ENCODE results near the gene KRTAP2-1. TPM values are rescaled to one million over a fixed set of nuclear protein-coding genes. Genes with fewer than 3 reads are reported as not detected.
"Not testable (repeated sequence)": the region's sequence is repeated elsewhere in the genome, so short reads cannot be mapped to it uniquely, and the experiment has no call there.

KRTAP2-1 gene
- not detected for total RNA-seq (ENCODE audit: unreplicated experiment)
- long read RNA-seq: 0 reads

GRCh38 chr17:41046735-41047465 is at the start of gene KRTAP2-1:
Gene KRTAP2-1 (minus strand): TSS chr17:41047316. CDS start chr17:41047267, 49 bp downstream.
- H3K27ac Mint-ChIP-seq (ENCODE audit: unreplicated experiment); H3K4me1 Mint-ChIP-seq (ENCODE audit: low read depth, unreplicated experiment): not testable (repeated sequence)

GRCh38 chr17:41096055-41096454 is 48.9 kb upstream of the KRTAP2-1 start:
- Mint-ChIP-seq H3K36me3 (ENCODE audit: unreplicated experiment) (peaks cover 11% of the 10 kb centered on the region), H3K27me3 (ENCODE audit: unreplicated experiment) (no peaks in the 10 kb centered on the region), H3K9me3 (ENCODE audit: unreplicated experiment) (peaks cover 12% of the 10 kb centered on the region), H3K4me3 (ENCODE audit: unreplicated experiment) (no peak overlapping the region), H3K27ac (ENCODE audit: unreplicated experiment) (no peak overlapping the region), H3K4me1 (ENCODE audit: low read depth, unreplicated experiment) (no peaks in the 10 kb centered on the region)
- TF ChIP-seq, protein P1, sequence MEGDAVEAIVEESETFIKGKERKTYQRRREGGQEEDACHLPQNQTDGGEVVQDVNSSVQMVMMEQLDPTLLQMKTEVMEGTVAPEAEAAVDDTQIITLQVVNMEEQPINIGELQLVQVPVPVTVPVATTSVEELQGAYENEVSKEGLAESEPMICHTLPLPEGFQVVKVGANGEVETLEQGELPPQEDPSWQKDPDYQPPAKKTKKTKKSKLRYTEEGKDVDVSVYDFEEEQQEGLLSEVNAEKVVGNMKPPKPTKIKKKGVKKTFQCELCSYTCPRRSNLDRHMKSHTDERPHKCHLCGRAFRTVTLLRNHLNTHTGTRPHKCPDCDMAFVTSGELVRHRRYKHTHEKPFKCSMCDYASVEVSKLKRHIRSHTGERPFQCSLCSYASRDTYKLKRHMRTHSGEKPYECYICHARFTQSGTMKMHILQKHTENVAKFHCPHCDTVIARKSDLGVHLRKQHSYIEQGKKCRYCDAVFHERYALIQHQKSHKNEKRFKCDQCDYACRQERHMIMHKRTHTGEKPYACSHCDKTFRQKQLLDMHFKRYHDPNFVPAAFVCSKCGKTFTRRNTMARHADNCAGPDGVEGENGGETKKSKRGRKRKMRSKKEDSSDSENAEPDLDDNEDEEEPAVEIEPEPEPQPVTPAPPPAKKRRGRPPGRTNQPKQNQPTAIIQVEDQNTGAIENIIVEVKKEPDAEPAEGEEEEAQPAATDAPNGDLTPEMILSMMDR (IDR thresholded peaks at IDR 0.05; ENCODE audit: partially characterized antibody, unreplicated experiment): no peak
- DNase-seq: no peak

More at GRCh38 chr17:41046735-41047465, at the start of gene KRTAP2-1:
- not testable (repeated sequence) for H3K36me3 Mint-ChIP-seq (ENCODE audit: unreplicated experiment); DNase-seq; H3K4me3 Mint-ChIP-seq (ENCODE audit: unreplicated experiment); H3K27me3 Mint-ChIP-seq (ENCODE audit: unreplicated experiment); H3K9me3 Mint-ChIP-seq (ENCODE audit: unreplicated experiment)

DNA sequence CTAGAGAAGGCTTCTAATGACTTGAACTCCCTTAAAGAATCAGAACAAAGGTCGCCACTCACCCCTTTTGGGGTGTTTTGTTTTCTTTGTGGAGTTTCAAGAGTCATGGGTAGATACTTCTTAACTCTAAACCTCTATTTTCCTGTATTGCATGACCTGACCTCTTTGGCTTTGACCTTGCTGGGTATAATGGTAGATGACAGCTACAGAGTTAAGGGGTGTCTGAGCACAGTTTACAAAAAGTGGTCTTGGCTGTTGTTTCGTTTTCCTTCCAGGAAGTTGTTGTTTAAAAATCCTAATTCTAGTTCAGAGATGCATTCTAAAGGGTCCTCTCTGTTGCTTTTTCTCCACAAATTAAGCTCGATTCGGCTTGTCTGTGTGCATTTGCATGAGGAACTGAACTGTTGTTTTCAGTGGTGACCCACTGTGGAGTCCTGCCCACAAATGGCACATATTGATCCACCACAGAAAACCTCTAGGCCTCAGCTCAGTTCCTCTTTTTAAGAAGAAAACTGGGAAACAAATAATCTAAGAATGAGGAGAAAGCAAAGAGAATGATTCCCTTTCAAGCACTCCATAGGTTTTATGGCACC is 41.7 kb upstream of the KRTAP2-1 start:
- not testable (repeated sequence) for H3K4me1 Mint-ChIP-seq (ENCODE audit: low read depth, unreplicated experiment); H3K9me3 Mint-ChIP-seq (ENCODE audit: unreplicated experiment); H3K4me3 Mint-ChIP-seq (ENCODE audit: unreplicated experiment); H3K27me3 Mint-ChIP-seq (ENCODE audit: unreplicated experiment); DNase-seq; H3K27ac Mint-ChIP-seq (ENCODE audit: unreplicated experiment)
- peaks cover 11% of the 10 kb centered on the region for H3K36me3 Mint-ChIP-seq (ENCODE audit: unreplicated experiment)

- not testable (repeated sequence) for H3K27ac Mint-ChIP-seq (ENCODE audit: unreplicated experiment); H3K9me3 Mint-ChIP-seq (ENCODE audit: unreplicated experiment); DNase-seq; H3K4me3 Mint-ChIP-seq (ENCODE audit: unreplicated experiment); H3K36me3 Mint-ChIP-seq (ENCODE audit: unreplicated experiment); H3K27me3 Mint-ChIP-seq (ENCODE audit: unreplicated experiment); H3K4me1 Mint-ChIP-seq (ENCODE audit: low read depth, unreplicated experiment)
These were observed 37.2 kb upstream of the KRTAP2-1 start, which contains the start of gene KRTAP4-7 for GRCh38 chr17:41084100-41084856. Gene KRTAP4-7 (plus strand): TSS chr17:41084150. CDS start chr17:41084207, 57 bp downstream.

DNA sequence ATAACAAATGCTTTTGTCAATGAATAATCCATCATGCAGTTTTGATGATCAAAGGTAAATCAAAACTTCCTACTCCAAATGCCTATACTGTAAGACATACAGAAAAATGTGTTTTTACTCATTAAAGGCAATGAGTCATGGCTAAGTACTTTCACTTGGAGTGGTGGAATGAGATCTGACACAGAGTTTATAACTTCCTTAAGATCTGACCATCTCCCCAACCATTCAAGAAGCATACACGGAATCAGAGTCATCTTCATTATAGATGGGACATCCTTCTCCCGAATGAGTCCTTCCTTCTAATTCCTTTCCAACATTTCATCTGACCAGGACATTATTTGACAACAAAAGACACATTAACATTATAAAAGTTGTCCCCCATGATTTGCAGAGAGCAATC is 36.3 kb upstream of the KRTAP2-1 start:
- not testable (repeated sequence) for H3K4me3 Mint-ChIP-seq (ENCODE audit: unreplicated experiment); DNase-seq; H3K27ac Mint-ChIP-seq (ENCODE audit: unreplicated experiment); H3K9me3 Mint-ChIP-seq (ENCODE audit: unreplicated experiment); H3K36me3 Mint-ChIP-seq (ENCODE audit: unreplicated experiment); H3K4me1 Mint-ChIP-seq (ENCODE audit: low read depth, unreplicated experiment); H3K27me3 Mint-ChIP-seq (ENCODE audit: unreplicated experiment)

- Mint-ChIP-seq H3K4me3 (ENCODE audit: unreplicated experiment) (no peak overlapping the region), H3K27ac (ENCODE audit: unreplicated experiment) (no peak overlapping the region), H3K27me3 (ENCODE audit: unreplicated experiment) (no peaks in the 10 kb centered on the region), H3K4me1 (ENCODE audit: low read depth, unreplicated experiment) (no peaks in the 10 kb centered on the region), H3K9me3 (ENCODE audit: unreplicated experiment) (peaks cover 7% of the 10 kb centered on the region), H3K36me3 (ENCODE audit: unreplicated experiment) (peaks cover 6% of the 10 kb centered on the region)
- no peak for DNase-seq
- TF ChIP-seq, protein P1 (IDR thresholded peaks at IDR 0.05; ENCODE audit: partially characterized antibody, unreplicated experiment): no peak
These were observed 35.5 kb upstream of the KRTAP2-1 start for GRCh38 chr17:41082626-41083025.
